ENCODE results near the gene MED13. TPM values are rescaled to one million over a fixed set of nuclear protein-coding genes. Genes with fewer than 3 reads are reported as not detected.
"Not testable (repeated sequence)": the region's sequence is repeated elsewhere in the genome, so short reads cannot be mapped to it uniquely, and the experiment has no call there.

MED13 gene
- total RNA-seq, 2 donors from 2014 or later, result 24.5 to 38.4 TPM

DNA sequence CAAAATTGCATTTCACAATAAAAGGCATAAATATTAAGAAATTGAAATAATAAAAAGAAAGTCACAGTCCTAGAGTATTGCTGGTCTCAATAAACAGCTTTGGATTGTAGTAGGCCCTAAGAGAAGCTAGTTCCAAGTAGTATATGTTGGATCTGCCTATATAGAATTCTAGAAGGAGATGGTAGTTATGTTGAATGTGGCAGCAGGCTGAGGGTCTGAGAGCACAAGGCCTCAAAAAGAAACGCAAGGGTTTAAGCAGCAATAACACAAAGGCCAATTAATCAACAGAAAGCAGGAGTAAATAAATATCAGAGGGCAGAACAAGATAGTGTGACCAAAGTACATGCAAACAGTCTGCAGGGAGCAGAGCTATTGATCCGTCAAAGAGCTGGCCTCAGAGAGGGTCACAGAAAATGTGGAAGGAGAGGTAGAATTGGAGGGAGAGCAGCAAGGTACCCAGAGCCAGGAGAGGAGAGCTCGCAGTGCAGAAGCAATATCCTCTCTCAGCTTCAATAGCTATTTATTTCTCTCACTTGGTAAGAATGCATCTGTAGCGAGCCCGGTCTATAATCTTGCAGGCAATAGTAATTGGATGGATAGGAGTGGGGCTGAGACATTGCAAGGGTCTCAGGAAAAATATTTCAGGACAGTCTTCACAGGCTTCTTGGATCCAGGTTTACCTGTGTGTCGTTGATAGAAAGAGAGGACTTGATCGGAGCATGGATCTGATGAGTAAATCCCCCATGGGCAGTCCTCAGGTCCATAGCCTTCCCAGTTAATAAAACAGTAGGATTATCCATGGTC, 25.1 kb upstream of the MED13 start:
- no peak for ATAC-seq

DNA sequence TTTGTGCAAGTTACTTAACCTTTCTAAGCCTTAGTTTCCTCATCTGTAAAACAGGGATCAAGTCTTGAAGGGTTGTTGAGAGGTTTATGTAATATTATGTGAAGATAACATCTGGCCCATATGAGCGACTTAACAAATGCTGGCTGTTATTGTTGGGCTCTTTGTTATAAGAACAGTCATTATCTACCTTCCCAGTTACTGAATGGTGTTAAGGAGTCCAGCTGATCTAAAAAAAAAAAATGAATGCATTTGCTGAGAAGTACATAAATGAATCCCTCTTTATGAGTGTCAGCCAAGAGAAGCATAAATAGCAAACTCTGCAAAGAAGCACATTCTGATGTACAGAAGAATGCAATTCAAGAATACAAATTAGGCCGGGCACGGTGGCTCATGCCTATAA, 24.3 kb upstream of the MED13 start:
- no peak for DNase-seq
- intact Hi-C loops (cut with DNase I), result no loop called here
- ATAC-seq, result no peak

More for the DNA sequence above, 25.1 kb upstream of the MED13 start:
- DNase-seq, result no peak
- intact Hi-C loops (cut with DNase I), result no loop called here

DNA sequence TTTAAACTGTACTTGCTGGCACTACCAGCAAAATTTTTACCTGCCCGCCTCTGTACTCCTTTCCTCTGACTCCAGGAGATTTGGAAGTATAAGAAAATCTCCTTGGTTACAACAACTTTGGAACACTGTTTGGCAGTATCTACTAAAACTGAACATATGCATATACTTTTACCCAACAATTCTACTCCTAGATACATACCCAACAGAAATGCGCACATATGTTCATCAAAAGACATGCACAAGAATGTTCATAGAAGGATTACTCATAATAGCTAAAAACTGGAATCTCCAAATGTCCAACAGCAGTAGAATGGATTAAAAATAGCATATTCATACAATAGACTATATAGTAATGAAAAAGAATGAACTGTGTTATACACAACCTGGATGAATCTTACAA, 21.7 kb upstream of the MED13 start:
- intact Hi-C loops (cut with DNase I), result no loop called here
- DNase-seq (no peak), ATAC-seq (no peak)

DNA sequence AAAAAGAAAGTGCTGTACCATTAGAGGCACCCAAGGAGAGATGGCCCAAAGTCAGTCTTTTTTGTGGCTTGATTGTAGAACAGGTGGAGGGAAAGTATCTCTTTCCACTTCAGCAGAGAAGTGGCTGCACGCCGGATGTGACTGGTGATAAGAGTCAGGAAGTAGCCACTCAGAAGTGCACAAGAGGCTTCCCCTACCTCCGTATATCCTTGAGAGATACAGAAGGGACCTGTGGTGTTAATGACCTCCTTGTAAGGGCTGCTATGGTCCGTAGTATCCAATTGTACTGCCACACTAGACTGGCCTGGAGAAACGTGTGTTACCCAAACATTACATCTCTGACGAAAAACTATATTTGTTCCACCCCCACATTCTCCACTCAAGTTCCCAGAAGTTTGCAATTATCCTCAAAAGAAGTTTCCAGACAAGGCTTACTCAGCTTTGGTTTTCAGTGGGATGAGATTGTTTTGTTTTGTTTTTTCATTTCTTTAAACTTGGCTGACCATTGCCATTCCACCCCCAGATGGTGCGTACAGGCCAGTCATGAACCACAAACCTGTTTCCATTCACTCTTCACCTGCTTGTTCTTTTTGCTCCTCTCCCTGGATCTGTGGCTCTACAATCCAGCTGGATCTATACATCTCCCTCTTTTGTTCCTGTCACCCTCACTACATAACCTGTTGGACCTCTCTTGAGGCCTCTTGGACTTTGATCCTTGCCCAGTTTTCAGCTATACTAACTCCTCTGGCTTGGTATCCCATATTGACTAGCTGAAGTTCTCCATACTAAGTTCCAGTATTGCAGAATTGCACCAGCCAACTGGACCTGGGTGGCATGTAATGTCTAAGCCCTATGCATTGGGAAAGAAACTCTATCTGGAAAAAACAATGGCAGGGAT, 20.7 kb upstream of the MED13 start:
- ATAC-seq (no peak), DNase-seq (no peak)
- intact Hi-C loops (cut with DNase I), result no loop called here

DNA sequence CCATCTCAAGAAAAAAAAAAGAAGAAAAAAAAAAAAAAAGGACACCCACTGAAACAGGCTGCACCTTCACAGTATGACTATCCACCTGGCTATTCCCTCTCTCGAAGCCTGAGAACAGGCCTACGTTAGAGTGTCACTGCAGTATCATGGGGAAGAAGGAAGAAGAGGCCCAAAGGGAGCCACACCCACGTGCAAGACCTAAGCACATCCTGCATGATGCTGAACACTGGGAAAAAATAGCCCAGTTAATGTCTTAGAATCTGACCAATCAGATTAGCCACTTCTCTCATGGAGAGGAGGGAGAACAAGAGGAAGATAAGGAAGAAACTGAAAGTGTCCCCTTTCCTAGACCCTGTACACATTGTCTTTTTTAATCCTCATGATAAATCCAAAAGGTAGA, 19.5 kb upstream of the MED13 start:
- intact Hi-C loops (cut with DNase I), result no loop called here
- DNase-seq (no peak), ATAC-seq (no peak)

DNA sequence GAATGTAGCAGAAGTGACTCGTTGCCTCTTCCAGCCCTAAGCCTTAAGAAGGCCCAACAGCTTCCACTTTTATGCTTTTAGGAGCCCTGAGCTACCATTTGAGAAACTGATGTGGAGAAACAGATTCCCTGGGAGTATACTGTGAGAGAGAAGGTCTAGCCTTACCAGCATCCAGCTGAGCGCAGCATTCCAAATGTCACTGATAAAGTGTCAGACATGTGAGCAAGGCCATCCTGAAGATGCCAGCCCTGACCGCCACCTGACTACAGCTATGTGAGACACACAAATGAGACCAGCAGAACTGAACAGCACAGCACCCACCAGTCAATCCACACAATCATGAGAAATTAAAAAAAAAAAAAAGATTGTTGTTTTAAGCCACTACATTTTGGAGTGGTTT, 18.6 kb upstream of the MED13 start:
- DNase-seq (no peak), ATAC-seq (no peak)
- intact Hi-C loops (cut with DNase I), result no loop called here

DNA sequence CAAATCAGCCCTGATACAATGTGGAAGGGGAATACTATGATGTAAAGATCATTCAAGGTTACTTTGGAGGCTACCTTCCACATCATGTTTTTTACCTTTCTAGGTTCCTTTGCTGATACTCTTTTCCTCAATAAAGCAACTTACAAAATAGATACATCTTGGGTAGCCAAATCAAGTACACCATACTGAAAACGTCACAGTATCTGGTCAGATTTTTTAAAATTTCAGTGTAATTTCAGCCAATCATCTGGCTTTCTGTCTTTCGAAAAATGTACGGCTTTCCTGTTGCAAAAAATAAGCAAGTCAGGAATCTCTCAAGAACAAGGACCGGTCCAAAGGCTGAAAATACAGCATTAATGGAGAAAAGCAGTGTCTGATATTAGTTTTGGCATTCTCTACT, 15.6 kb upstream of the MED13 start:
- DNase-seq, result no peak
- intact Hi-C loops (cut with DNase I), result no loop called here
- no peak for ATAC-seq

DNA sequence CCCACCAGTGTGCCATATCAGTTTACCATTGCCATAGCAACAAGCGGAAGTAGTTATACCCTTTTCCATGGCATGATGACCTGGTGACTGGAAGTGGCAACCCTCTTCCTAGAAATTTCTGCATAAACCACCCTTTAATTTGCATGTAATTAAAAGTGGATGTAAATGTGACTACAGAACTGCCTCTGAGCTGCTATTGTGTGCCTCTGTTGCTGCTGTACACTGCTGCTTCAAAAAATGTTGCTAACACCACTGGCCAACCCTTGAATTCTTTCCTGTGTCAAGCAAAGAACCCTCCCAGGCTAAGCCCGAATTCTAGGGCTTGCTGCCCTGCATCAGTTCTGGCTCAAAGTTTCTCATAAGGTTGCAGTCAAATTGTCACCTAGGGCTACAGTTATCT, 12.9 kb upstream of the MED13 start:
- no peak for DNase-seq
- no peak for ATAC-seq
- intact Hi-C loops (cut with DNase I), result no loop called here

DNA sequence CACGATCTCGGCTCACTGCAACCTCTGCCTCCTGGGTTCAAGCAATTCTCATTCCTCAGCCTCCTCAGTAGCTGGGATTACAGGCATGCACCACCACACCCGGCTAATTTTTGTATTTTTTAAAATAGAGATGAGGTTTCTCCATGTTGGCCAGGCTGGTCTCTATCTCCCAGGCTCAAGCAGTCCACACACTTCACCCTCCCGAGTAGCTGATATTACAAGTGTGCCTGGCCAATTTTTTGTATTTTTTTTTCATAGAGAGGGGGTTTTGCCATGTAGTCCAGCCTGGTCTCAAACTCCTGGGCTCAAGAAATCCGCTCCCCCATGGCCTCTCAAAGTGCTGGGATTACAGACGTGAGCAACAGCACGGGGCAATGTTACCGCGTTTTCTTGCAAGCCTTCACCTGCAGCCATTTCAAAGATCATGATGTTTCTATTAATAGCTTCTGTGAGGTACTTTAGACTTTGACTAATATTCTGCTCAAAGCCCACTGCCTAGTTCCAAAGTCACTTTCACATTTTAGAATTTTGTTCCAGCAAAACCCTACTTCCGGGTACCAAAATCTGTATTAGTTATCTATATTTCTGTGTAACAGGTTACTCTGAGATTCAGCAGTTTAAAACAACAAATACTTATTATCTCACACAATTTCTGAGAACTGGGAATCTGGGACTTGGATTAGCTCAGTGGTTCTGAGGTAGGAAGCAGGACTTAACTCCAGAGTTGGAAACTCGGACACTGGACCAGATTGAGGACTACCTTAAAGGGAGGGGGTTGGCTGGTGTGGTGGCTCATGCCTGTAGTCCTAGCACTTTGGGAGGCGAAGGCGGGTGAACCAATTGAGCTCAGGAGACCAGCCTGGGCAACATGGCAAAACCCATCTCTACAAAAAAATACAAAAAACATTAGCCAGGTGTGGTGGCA, 12.0 kb upstream of the MED13 start:
- intact Hi-C loops (cut with DNase I), result no loop called here
- ATAC-seq, result no peak
- no peak for DNase-seq

DNA sequence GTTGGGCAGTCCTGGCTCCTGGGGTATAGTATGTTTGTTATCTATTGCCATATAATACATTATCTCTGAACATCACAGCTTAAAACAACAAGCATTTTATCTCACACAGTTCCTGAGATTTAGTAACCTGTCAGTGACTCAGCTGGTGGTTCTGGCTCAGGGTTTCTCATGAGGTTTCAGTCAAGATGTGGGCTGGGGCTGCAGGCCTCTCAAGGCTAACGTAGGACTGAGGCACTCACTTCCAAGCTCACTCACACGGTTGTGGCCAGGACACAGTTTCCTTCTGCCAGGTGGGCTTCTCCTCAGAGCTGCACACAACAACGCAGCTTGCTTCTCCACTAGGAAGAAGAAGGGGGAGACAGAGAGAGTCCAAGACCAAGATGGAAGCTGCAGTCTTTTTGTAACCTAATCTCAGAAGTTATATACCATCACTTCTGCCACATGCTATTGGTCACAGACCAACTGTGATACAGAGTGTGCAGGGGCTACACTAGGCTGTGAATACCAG, 10.3 kb upstream of the MED13 start:
- ATAC-seq (no peak), DNase-seq (no peak)
- intact Hi-C loops (cut with DNase I), result no loop called here

DNA sequence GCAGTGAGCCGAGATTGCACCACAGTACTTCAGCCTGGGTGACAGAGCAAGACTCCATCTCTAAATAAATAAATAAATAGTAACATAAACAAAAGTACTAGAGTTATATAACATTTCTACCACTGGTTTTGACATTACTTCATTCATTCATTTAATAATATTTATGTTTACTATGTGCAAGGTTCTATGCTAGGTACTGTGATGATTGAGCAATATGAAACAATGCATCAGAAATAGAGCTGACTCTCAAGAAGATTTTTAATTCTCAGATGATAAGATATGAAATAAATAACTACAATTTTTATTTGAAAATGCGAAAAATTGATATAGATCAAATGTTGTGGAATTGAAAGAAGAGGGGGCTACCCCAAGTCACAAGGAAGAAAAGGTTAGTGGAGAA, 8.9 kb upstream of the MED13 start:
- ATAC-seq (no peak), DNase-seq (no peak)
- intact Hi-C loops (cut with DNase I), result no loop called here

DNA sequence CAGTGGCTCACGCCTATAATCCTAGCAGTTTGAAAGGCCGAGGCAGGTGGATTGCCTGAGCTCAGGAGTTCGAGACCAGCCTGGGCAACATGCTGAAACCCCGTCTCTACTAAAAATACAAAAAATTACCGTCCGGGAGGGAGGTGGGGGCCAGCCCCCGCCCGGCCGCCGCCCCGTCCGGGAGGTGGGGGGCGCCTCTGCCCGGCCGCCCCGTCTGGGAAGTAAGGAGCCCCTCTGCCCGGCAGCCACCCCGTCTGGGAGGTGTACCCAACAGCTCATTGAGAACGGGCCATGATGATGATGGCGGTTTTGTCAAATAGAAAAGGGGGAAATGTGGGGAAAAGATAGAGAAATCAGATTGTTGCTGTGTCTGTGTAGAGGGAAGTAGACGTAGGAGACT, 7.8 kb upstream of the MED13 start:
- ATAC-seq; DNase-seq; intact Hi-C loops (cut with DNase I): not testable (repeated sequence)

DNA sequence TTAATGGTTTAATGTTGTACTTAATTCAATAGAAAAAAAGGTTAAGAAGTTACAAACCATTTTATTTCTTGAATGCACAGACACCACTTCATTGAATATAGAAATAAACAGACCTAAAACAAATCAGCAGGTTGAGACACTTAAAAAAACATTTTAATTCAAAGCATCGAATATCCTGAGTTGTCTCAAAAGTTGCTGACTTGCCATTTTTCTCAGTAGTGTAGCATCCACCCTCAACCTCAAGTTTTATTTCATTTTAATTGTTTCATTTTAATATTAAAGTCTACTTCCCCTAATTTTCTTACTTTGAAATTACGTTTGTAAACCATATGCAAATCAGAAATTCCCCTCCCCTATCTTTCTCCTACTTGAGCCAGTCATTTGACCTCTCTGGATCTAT, 5.8 kb upstream of the MED13 start:
- DNase-seq (no peak), ATAC-seq (no peak)
- intact Hi-C loops (cut with DNase I), result no loop called here

DNA sequence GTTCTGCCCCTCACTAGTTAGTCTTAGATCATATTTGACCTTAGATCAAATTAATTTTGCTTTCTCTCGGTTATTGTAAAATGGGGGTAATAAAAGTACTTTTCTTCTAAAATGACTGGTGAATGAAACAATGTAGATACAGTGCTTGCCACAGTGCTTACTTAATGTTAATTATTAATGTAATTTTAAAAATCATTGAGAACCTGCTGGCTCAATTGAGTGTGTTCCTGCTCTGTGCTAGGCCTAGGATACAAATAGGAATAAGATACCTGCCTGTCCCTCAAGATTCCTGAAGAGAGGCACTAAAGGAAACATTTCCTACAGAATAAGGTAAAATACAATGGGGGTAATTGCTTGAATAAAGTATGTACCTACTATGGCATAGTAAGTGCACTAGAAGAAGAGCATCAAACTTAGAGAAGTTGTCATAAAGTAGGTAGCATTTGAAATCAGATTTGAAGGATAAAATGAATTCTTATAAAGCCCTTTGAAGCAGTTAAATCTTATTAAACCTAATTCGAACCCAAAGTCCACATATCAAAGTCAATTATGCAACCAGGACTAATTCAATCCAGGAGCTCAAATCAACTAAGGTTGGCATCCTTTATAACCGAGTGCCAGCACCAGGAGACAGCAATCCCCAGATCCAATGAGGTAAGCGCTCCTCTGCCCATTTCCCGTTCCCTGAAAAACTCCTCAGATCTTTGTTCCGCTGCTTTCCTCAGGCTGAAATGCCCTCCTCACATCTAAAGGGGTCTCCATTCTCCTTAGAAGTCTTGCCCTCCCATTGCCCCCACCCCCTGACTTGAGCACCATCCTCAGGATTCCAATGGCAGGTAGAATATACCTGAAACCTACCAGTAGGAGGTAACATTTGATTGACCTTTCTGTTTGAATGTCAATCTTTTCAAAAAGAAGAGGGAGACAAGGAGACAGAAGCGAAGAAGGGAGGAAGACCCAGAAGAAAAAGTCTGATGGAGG, 2.4 kb upstream of the MED13 start:
- ATAC-seq, result no peak
- intact Hi-C loops (cut with DNase I), result loop anchor here in 1 of 2 donors (5.0 kb wide), 1 partner anchor 650 kb away; no protein-coding TSS in a partner anchor

DNA sequence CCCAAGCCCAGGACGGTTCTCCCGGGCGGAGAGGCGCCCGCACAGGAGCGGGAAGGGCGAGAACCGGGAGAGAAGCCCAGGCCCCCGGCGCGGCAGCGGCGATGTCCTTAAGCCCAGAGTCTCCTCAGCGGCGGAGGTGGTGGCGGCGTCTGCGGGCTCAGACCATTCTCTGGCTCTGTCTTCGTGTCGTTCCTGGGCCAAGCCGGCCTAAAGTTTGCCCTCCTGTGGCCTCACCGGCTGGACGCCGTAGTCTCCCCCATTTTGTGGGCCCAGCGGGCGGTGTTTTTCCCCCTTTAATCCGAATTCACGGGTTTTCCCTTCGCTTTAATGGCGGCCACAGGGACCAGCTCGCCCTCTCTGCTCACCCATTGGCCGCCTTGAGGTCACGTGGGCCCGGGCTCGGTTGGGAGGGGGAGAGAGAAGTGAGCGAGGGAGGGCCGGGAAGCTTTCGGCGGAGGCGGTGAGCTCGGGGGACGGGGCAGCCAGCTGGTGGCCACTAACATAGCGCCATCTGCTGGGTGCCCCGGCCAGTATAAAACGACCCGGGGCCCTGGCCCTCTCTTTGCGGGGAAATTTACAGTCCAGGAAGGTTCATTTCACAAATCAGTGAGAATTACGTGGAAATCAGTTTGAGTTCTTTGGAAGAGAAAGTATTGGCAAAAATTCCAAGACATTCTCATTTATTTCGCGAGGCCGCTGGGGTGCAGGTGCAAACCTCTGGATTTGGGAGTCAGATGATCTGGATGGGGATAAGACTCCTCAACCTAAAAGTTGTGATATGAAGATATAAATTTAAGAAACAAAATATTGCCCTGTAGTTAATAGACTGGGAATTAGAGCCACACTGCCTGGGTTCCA, 762 bp upstream of the MED13 start:
- intact Hi-C loops (cut with DNase I), result loop anchor here in 1 of 2 donors (5.0 kb wide), 1 partner anchor 649 kb away; no protein-coding TSS in a partner anchor
- peak; percentile 99 to 100 for ATAC-seq
- peak; percentile 99 for DNase-seq

More for the DNA sequence above, 2.4 kb upstream of the MED13 start:
- DNase-seq, result no peak

DNA sequence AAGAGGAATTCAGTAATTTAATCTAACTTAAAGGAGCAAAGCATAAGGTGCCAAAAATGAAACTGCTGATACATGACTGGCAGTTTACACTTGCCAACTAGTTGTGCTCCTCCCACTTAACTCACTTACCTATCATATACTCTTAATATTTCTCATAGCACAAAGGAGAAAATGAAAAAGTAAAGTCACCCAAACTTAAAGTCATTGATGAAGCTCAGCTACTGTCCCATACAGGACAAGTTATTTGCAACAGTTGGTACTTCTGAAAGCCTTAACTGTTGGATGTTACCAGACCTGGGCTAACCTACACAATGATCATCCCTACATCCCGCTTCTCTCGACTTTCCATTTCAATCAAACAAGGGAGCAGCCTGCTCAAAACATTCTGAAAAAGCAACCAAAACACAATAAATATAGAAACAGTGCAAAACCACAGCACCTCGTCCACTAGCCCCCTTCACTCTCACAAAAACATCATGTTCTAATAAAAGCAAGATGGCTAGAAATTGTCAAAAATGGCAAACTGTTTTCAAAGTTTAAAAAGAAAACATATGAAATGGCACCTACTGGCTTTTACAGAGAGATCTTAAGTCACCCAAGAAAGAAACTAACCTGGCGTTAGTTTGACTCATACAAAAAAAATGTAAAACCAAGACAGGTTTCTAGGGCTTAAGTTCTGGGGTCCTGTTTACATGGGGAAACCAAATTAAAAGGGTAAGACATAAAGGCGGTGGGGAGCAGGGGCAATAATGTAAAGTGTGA, 868 bp downstream of the MED13 start:
- intact Hi-C loops (cut with DNase I), result no loop called here
- DNase-seq (no peak), ATAC-seq (peak in 1 of 2 donors; percentile 16)

Measured in left cardiac atrium (tissue), 4 donors.